Measurements from ENCODE around the gene SCRN2. TPM values are rescaled to one million over a fixed set of nuclear protein-coding genes. Genes with fewer than 3 reads are reported as not detected.

SCRN2 gene
- polyA plus RNA-seq, 3 donors from 2014 or later = 17.7 to 41.2 (median 22.5) TPM

DNA sequence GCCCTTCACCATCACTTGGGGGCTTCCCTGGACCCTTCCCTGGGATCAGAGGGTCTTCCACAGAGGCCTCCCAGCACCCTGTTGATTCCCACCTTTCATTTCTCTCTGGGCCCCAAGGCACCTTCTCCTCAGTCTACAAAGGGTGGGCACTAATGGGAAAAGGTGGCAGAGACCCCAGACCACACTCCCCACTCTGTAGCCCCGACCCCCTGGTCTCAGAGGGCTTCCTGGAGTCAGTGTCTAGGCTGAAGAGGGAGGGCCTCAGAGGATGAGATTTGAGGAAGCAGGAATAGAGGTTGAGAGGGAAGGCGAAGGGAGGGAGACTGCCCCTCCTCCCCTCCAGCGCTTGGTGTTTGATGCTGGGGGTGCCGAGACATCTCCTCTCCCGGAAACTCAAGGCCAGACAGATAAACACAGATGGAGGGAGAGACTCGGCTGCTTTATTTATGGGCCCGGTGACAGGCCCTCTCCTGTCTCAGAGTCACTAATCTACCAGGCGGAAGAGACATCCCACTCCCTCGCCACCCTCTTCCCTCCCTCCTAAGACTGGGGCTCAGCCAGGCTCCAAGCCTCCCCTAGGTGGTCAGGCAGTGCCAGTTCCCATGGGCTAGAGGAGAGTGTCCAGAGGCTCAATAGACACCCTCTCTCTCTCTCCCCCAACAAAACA is 36.4 kb upstream of the SCRN2 start:
- DNase-seq = no peak
- Mint-ChIP-seq H3K4me3 (no peak overlapping the region), H3K27me3 (ENCODE audit: low read depth in 3 of 3) (peaks cover 3 to 13% (median 11%) of the 10 kb centered on the region in 3 donors), H3K27ac (no peak overlapping the region), H3K9me3 (no peaks in the 10 kb centered on the region), H3K4me1 (peaks cover 1 to 6% of the 10 kb centered on the region in 2 donors), H3K36me3 (peaks cover 0 to 4% (median 0%) of the 10 kb centered on the region in 3 donors)

DNA sequence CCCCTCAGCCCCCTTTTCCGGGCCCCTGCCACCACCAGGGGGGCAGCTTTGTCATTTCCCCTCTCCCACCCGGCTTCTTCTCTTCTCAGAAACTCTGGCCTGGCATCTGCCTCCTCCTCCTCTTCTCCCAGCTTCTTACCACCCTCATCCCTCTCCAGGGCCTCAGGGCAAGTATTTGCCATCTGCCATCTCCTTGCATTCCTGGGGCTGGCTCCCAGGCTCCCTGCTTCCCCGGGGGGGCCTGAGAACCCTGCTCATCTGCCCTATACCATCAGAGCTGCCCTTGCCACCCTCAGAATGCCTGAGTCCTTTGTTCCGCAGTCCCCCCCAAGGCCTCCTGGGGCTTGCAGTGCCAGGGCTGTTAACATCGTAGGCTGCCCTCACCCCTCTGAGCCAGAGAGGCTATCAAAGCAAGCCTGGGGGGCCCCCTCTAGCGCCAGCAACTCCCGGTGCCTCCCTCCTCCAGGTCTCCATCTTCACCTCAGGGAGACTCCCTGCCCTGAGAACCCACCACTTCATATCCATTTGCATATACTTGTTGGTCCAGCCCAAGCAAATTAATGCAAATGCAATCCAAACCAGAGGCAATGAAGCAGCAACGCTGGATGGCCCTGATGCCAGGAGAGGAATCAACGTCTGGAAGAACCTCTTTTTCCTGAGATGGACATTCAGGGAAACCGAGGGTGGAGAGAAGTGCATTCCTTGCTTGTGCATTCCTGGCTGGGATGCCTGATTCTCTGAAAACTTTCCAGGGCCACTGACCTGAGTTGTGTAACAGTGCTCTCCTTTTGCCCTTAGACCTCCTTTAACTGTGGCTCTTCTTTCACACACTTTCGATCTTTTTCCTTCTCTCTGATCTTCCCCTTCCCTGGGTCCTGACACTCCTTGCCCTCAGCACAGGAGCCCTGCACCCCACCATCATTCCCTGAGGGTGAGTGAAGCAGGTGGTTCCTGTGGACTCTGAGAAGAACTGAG is 34.2 kb upstream of the SCRN2 start:
- Mint-ChIP-seq H3K27ac (no peak overlapping the region), H3K36me3 (peaks cover 0 to 4% (median 0%) of the 10 kb centered on the region in 3 donors), H3K4me1 (peaks cover 0 to 1% of the 10 kb centered on the region in 2 donors), H3K27me3 (ENCODE audit: low read depth in 3 of 3) (peaks cover 4 to 21% (median 11%) of the 10 kb centered on the region in 3 donors), H3K9me3 (no peaks in the 10 kb centered on the region), H3K4me3 (no peak overlapping the region)
- no peak for DNase-seq

DNA sequence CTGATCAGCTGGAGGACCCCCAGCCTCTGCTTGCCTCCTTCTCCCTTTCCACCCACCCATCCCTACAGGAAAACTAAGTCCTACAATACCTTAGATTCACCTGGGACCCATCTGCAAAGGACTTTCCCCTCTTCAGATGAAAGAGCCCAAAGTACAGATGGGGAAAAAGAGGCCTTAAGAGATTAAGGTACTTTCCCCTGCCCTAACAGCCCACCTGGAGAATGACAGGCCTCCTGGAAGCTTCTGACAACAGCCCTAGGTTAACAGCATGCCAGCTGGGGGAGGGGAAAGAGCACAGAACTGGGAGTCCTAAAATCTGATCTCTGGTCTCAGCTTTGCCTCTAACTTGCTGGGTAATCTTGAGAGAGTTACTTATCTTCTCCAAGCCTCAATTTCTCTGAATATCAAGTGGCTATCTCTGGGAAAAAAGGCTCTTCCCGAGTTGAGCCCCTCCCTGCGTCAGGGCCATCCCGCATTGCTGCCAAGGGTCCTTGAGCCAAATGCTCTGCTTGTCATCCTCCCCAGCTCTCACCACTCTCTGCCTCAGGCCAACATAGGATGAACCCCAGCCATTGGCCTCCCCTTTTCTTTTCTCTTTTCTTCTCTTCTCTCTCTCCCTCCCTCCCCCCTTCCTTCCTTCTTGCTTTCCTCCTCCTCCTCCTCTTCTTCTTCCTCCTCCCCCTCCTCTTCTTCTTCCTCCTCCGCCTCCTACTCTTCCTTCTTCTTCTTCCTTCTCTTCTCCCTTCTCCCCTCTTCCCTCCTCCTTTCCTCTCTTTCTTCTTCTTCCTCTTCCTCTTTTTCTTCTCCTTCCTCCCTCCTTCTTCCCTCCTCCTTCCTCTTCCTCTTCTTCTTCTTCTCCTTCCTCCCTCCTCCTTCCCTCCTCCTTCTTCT is 32.4 kb upstream of the SCRN2 start:
- no peak overlapping the region for H3K4me3 Mint-ChIP-seq
- H3K36me3 Mint-ChIP-seq = peaks cover 0 to 4% (median 0%) of the 10 kb centered on the region in 3 donors
- H3K27me3 Mint-ChIP-seq (ENCODE audit: low read depth in 3 of 3) = peaks cover 2 to 17% (median 10%) of the 10 kb centered on the region in 3 donors
- H3K4me1 Mint-ChIP-seq = no peaks in the 10 kb centered on the region
- DNase-seq = no peak
- H3K9me3 Mint-ChIP-seq = no peaks in the 10 kb centered on the region
- no peak overlapping the region for H3K27ac Mint-ChIP-seq

DNA sequence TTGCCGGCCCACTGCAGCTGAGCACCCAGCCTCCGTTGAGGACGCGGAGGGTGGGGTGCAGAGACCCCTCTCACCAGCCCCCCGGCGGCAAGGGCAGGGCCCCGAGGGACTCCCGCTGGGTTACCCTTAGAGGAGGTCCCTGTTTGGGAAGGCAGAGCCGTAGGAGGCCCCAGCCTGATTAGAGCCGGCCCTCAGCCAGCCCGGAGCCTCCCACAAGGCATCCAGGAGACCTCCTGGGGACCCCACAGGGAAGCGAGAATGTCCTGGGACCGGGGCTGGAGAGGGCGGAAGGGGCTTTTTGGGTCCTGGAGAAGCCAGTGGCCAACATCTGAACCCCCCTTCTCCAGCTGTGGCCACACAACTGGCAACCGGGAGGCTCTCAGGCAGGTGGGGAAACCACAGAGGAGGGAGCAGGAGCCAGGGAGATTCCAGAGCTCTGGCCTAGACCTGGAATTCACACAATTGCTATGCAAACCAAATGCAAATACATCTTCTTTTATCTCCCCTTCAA is 31.6 kb upstream of the SCRN2 start:
- Mint-ChIP-seq H3K9me3 (no peaks in the 10 kb centered on the region), H3K4me3 (no peak overlapping the region), H3K36me3 (peaks cover 0 to 4% (median 0%) of the 10 kb centered on the region in 3 donors), H3K27me3 (ENCODE audit: low read depth in 3 of 3) (peaks cover 2 to 17% (median 10%) of the 10 kb centered on the region in 3 donors), H3K4me1 (no peaks in the 10 kb centered on the region), H3K27ac (no peak overlapping the region)
- no peak for DNase-seq

DNA sequence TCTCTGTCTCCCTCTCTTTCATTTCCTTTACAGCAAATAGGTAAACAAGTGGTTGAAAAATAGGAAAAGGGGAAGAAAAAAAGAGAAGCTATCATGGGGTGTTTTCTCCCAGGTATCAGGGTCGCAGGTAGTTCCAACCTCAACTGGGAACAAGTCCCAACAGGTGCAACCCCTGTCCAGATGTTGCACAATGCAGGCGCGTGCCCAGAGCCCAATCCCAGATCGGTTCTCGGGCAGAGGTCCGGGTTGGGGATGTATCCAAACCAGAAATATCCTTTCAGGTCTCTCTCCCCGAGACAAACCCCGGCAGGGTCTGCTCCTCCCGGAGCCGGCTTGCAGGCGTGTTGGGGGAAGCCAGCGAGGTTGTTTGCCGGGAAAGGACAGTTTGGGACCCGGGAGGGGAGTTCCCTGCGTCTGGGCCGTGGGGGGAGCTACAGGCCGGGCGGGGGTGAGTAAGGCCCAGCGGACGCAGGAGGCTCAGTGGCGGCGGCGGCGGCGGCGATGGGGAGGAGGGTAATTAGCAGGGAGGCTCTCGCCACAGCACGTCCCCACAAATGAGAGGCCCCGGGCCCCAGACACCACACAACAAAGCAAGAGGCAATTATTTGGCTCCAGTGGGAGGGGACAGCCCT is 31.1 kb upstream of the SCRN2 start:
- H3K27ac Mint-ChIP-seq = no peak overlapping the region

DNA sequence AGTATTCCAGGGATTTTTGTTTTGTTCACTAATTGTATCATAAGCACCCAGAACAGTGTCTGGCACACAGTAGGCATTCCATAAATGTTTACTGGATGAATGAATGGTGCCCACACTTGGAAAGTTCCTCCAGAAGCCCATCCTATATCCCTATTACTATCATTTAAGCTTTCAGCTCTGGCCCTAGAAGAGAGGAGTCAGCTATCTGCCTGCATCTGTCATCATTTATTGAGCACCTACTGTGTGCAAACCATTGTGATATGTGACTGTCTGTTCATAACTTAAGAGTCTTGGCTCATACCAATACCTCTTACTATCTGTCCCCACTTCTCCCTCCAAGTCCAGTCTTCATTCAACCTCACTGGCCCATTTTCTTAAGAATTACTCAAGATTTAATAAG is 30.0 kb upstream of the SCRN2 start:
- Mint-ChIP-seq H3K27ac (no peak overlapping the region), H3K36me3 (peaks cover 0 to 4% (median 0%) of the 10 kb centered on the region in 3 donors), H3K4me1 (no peaks in the 10 kb centered on the region), H3K27me3 (ENCODE audit: low read depth in 3 of 3) (peaks cover 5 to 18% (median 13%) of the 10 kb centered on the region in 3 donors), H3K4me3 (no peak overlapping the region), H3K9me3 (no peaks in the 10 kb centered on the region)
- DNase-seq = no peak

More for the DNA sequence above, 31.1 kb upstream of the SCRN2 start:
- H3K9me3 Mint-ChIP-seq = no peaks in the 10 kb centered on the region
- no peak overlapping the region for H3K4me3 Mint-ChIP-seq
- H3K36me3 Mint-ChIP-seq = peaks cover 0 to 4% (median 0%) of the 10 kb centered on the region in 3 donors
- no peak for DNase-seq
- H3K27me3 Mint-ChIP-seq (ENCODE audit: low read depth in 3 of 3) = peaks cover 2 to 17% (median 10%) of the 10 kb centered on the region in 3 donors
- no peaks in the 10 kb centered on the region for H3K4me1 Mint-ChIP-seq

DNA sequence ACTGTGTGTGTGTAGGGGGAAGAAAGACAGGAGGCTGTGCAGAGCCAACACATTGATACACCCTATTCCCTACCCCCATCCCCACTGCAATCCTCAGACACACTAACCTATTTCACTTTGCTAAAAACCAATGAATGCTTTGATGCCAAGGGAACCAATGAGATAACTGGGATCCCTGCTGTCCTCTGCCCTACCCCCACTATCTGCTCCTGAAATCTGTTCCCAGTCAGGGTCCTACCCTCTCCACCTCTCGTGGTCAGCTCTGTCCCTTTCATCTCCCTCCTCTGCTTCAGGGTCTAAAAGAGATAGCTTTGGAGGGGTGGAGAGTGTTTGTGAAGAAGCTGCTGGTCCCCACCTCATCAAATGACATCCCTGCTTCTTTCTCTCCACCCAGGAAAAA is 29.0 kb upstream of the SCRN2 start:
- no peak overlapping the region for H3K27ac Mint-ChIP-seq

DNA sequence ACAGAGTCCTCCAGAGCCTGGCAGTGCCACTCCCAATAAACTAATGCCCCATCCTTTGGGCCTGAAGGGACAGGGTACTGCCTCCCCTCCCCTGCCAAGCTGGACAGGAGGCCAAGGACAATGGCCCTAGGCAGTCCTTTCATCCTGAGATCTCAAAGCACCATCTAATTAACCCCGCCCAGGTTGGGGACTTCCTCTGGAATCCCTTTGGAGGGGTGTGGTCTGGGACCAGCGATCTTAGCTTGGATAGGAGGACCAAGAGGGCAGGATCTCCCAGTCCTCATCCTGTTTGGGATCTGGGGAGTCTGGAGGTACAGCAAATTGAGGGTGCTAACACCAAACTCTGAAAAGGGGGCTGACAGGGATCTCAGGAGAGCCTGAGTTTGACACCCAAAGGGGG is 28.0 kb upstream of the SCRN2 start:
- no peak for DNase-seq
- H3K27ac Mint-ChIP-seq = no peak overlapping the region
- H3K9me3 Mint-ChIP-seq = no peaks in the 10 kb centered on the region
- no peaks in the 10 kb centered on the region for H3K4me1 Mint-ChIP-seq
- H3K27me3 Mint-ChIP-seq (ENCODE audit: low read depth in 3 of 3) = peaks cover 5 to 20% (median 11%) of the 10 kb centered on the region in 3 donors
- no peak overlapping the region for H3K4me3 Mint-ChIP-seq
- H3K36me3 Mint-ChIP-seq = no peaks in the 10 kb centered on the region

More for the DNA sequence above, 29.0 kb upstream of the SCRN2 start:
- no peaks in the 10 kb centered on the region for H3K9me3 Mint-ChIP-seq
- no peak overlapping the region for H3K4me3 Mint-ChIP-seq
- H3K4me1 Mint-ChIP-seq = no peaks in the 10 kb centered on the region
- no peaks in the 10 kb centered on the region for H3K36me3 Mint-ChIP-seq
- H3K27me3 Mint-ChIP-seq (ENCODE audit: low read depth in 3 of 3) = peaks cover 5 to 21% (median 10%) of the 10 kb centered on the region in 3 donors
- DNase-seq = no peak

DNA sequence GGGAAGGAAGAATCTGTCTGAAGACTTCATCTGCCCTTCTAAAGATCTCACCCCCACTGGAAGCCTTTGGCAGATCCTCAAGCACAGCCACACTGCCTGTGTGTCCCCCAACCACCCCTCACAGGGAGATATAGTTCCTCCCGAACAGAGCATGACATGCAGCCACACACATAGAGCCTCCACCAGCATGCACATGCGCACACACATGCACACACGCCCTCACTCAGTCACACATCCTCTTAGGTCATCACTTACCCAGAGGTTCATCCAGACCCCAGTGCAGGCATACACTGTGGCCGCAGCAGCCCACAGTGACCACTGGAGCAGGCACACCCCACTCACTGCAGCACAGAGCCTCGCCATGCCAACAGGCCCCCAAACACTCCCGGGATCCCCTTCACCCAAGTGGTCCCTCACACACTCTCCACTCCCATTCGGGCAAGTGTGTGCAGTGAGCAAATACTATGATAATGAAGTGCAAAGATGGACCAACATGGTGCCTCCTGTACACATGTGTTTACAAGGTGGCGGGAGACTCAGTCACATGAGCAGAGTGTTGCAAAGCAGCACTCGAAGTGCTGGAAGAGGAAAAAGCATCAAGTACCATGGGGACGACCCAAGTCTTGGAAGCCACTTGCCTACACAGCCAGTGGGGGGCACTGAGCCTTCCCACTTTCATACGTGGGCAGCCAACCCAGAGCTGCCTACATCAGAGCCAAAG is 26.9 kb upstream of the SCRN2 start:
- Mint-ChIP-seq H3K27ac (no peak overlapping the region), H3K27me3 (ENCODE audit: low read depth in 3 of 3) (peaks cover 5 to 17% (median 10%) of the 10 kb centered on the region in 3 donors), H3K9me3 (no peaks in the 10 kb centered on the region), H3K4me1 (no peaks in the 10 kb centered on the region), H3K4me3 (no peak overlapping the region), H3K36me3 (no peaks in the 10 kb centered on the region)
- no peak for DNase-seq

DNA sequence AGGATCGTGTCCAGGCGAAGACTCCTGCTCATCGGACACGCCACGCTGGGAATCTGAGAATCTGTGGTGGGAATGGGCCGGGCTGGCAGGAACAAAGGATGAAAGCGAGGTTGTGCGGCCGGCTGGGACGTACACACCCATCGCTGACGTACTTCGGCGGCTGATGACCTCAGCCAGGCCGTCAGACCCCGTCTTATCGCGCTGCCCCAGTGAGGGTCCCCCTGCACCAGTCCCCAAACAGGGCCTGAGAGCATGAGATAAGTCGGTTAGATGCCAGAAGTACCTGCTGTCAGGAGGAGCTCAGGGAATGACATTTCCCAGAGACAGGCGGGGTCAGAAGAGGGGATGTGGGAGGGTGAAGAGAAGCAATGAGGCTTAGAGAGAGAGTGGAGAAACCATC is 25.9 kb upstream of the SCRN2 start:
- Mint-ChIP-seq H3K4me1 (no peaks in the 10 kb centered on the region), H3K27ac (no peak overlapping the region), H3K9me3 (no peaks in the 10 kb centered on the region), H3K27me3 (ENCODE audit: low read depth in 3 of 3) (peaks cover 5 to 15% (median 10%) of the 10 kb centered on the region in 3 donors), H3K36me3 (no peaks in the 10 kb centered on the region), H3K4me3 (no peak overlapping the region)
- no peak for DNase-seq

DNA sequence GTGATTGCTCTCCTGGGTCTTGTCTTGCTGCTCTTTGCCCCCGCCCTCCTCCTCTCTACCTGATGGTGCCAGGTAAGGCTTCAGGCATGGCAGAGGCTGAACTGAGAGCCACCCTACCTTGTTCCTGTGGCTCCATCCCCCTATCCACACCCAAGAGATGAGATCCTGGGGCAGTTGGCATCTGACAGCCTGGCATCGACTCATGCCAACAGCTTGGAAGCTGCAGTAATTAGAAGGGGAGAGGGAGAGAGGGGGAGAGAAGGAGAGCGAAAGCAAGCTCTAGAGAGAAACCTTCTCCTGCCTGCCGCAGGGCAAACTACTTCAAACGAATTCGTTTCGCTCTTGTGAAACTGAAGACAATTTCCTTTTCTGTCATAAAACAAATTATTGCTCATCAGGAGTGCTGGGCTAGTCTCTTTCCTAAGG is 23.7 kb upstream of the SCRN2 start:
- no peaks in the 10 kb centered on the region for H3K36me3 Mint-ChIP-seq
- peaks cover 5 to 11% (median 7%) of the 10 kb centered on the region in 3 donors for H3K27me3 Mint-ChIP-seq (ENCODE audit: low read depth in 3 of 3)
- no peaks in the 10 kb centered on the region for H3K9me3 Mint-ChIP-seq
- H3K4me3 Mint-ChIP-seq = no peak overlapping the region
- no peak overlapping the region for H3K27ac Mint-ChIP-seq
- DNase-seq = no peak
- H3K4me1 Mint-ChIP-seq = no peaks in the 10 kb centered on the region

DNA sequence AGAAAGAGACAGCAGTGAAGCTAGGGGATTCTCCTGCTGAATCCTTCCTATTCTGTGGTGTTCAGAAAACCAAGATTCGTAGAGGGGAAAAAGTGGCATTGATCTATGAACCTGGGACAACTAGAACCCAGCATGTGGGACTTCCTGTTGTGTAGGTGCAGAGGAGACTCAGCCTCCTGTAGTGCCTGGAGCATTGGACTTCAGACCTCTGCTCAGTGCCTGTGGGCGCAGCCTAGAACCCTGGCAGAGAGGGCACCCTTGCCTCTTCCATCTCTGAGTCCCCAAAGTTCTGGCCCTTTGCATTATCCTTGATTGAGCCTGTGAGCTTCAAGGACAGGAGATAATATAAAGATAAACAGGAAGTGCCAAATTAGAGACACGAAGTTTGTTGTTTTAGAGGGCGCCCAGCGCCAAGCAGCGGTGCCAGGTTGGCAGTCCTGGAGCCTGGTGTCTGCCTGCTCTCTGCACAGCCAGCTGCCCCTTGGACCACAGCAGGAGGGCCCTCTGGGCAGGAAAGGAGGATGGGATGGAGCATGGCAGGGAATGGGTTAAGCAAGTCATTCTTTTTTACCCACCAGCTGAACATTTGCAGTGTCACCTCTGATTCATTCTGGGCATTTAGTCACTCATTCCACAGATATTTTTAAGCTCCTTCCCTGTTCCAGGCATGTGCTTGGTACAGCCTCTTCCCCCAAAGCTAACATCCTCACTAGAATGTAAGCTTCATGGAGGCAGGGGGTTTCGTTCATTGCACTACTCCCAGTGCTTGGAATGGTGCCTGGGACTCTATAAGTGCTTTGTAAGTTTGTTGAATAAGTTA is 21.8 kb upstream of the SCRN2 start:
- H3K27me3 Mint-ChIP-seq (ENCODE audit: low read depth in 3 of 3) = peaks cover 8 to 16% (median 8%) of the 10 kb centered on the region in 3 donors
- no peak for DNase-seq
- H3K4me3 Mint-ChIP-seq = no peak overlapping the region
- H3K9me3 Mint-ChIP-seq = no peaks in the 10 kb centered on the region
- H3K27ac Mint-ChIP-seq = no peak overlapping the region
- no peaks in the 10 kb centered on the region for H3K36me3 Mint-ChIP-seq
- no peaks in the 10 kb centered on the region for H3K4me1 Mint-ChIP-seq
